Ectodermal cell (in vitro differentiated cells): ENCODE results near the gene PDE2A.

Experiments
- H3K27ac ChIP-seq: 2 replicates; pipeline ENCODE4 v1.7.0; 2013; ENCODE audit warnings: mild to moderate bottlenecking, low read depth, low read length; ENCODE audit not compliant: insufficient read depth, poor library complexity, severe bottlenecking
- H3K27me3 ChIP-seq: 2 replicates; pipeline ENCODE4 v1.7.0; 2013; ENCODE audit warnings: mild to moderate bottlenecking, low read length; ENCODE audit not compliant: insufficient read depth, control insufficient read depth, poor library complexity, severe bottlenecking
- H3K36me3 ChIP-seq: one replicate; pipeline ENCODE4 v1.7.0; 2013; ENCODE audit warnings: low read length; ENCODE audit not compliant: control insufficient read depth, insufficient read depth
- H3K4me1 ChIP-seq: one replicate; pipeline ENCODE4 v1.7.0; 2013; ENCODE audit warnings: low read length; ENCODE audit not compliant: control insufficient read depth, insufficient read depth
- H3K4me3 ChIP-seq: 2 replicates; pipeline ENCODE4 v1.7.0; 2013; ENCODE audit warnings: low read depth, low read length, control low read depth; ENCODE audit not compliant: insufficient read depth
- H3K9me3 ChIP-seq: 2 replicates; pipeline ENCODE4 v1.7.0; 2013; ENCODE audit warnings: mild to moderate bottlenecking, low read length, moderate library complexity; ENCODE audit not compliant: control insufficient read depth
- WGBS, 2 experiments: methylation state at CpG; one replicate each; pipeline ENCODE4 v1.1.7; 2013; ENCODE audit warnings: missing lambda C conversion rate in 2 of 2; 5-methylcytosine and 5-hydroxymethylcytosine counted together

PDE2A gene

DNA sequence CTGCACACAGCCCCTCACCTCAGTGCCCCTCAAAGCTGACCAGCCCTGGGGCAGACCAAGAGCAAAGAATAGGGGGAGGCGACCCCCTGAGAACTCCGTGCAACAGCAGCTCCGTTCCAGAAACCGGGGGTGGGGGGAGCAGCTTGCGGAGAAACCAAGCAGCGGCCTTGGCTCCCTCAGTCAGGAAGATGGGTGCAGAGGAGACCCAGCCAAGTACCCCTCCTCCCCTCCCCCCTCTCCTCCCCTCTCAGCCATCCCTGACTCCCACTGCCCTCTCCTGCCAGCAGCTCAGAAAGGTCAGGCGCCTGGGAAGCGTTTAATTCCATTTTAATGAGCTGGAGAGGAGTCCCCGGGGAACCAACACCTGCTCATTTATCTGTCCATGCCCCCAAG is 78.9 kb downstream of the PDE2A start:
- 36 to 39% methylated on average over 9 of the region's 9 CpGs for WGBS, 2 experiments
- Histone ChIP-seq H3K4me1 (peaks cover 70% of the 10 kb centered on the region), H3K4me3 (no peak overlapping the region), H3K27ac (no peak overlapping the region), H3K9me3 (no peaks in the 10 kb centered on the region), H3K36me3 (no peaks in the 10 kb centered on the region), H3K27me3 (peaks cover 30% of the 10 kb centered on the region)

DNA sequence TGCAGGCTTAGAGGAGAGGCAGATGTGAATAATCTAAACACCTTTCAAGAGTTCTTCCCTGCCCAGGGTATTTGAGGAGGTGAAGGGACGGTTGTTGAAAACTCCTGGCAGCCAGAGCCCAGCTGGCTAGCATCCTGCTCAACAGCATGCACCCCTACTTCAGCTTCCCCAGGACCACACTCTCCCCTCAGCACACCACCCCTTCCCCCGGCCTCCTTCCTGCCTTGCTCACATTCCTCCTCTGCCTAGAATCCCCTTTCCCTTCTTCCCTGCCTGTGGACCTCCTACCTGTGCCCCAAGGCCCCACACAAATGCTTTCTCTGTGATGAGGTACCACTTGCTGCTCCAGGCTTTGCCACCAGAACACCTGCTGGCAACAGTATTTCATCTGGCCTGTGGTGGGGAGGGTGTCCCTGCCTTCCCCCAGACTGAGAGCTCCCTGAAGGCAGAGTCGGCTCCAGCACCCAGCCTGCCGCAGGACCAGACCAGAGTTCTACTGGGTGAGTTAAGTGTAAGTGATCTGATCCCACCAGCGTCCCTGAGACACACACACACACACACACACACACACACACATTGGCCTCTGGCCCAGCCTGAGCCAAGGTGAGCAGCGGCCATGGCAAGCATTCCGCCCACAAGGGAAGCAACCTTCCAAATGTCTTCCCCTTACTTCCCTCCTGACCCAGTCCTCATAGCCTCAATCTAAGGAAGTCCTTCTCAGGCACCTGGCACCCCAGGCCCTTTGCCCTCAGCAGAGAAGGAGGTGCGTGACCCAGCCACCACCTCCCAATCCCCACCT is 79.5 kb downstream of the PDE2A start:
- no peak overlapping the region for H3K27ac ChIP-seq
- 58 to 62% methylated on average over 7 to 8 of the region's 8 CpGs for WGBS, 2 experiments
- peaks cover 65% of the 10 kb centered on the region for H3K4me1 ChIP-seq

DNA sequence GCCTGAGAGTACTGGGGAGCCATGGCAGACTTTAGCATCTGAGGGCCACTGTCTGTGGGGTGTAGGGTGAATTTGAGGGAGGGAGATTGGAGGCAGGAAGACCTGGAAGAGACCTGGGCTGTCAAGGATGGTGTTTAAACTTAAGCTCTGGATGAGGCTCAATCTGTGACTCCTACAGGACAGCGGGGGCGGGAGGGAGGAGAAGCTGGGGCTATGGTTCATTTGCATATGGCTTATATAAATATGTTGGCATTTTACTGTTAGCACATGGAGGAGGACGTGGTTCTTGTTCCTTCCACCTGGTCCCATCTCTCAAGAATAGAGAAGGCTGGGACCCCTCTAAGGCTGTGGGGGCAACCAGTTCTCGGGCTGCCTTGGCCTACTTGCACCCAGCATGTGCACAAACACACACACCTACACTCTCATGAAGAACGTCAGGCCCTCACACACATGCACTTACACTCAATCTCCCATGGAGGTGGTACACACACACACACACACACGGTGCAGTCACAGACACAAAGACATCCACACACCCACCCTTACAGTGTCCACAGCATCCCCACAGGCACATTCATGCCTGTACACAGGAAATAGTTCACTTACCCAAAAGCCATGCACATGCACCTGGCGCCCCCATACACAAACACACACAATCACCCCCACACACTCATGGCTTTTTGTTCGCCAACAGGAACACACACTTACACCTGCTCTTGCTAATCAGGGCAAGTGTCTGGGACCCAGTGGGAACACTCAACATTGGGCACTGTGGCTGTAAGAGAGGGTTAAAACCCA is 81.3 kb downstream of the PDE2A start:
- Histone ChIP-seq H3K4me3 (no peak overlapping the region), H3K9me3 (no peaks in the 10 kb centered on the region), H3K27ac (no peak overlapping the region), H3K36me3 (no peaks in the 10 kb centered on the region), H3K27me3 (peaks cover 54% of the 10 kb centered on the region), H3K4me1 (peaks cover 55% of the 10 kb centered on the region)
- 90 to 91% methylated on average over 8 of the region's 8 CpGs for WGBS, 2 experiments

More for the DNA sequence above, 79.5 kb downstream of the PDE2A start:
- Histone ChIP-seq H3K27me3 (peaks cover 36% of the 10 kb centered on the region), H3K4me3 (no peak overlapping the region), H3K36me3 (no peaks in the 10 kb centered on the region), H3K9me3 (no peaks in the 10 kb centered on the region)

DNA sequence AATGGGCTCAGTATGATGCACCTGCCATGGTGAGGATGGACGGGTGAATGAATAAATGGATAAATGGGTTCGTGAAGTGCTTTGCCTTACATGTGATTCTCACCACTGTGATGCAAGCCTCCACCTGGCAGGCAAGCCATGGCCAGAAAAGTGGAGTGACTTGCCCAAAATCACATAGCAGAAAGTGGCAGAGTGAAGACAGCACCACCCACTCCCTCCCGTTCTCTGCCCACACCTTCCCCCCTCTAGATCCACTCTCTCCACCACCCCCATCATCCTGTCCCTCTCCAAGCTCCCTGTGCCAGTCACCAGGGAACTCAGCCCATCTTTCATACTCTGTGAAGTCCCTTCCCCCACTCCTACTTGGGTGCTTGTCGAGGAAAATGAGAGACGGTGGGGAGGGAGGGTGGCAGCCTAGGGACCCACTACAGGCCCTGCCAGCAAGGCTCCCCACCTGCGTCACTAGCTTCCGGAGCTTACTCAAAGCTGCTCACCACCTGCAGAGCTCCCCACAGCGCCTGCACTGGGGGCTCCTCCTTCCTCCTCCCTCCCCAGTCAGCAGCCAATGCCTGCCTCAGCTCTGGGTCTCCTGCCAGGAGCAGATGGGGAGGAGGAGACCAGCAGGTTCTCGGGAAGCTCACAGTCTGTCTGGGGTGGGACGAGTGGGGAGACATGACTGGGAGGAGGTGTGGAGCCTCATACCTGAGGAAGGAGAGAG is 82.3 kb downstream of the PDE2A start:
- WGBS, 2 experiments: 35 to 38% methylated on average over 10 of the region's 10 CpGs
- H3K4me1 ChIP-seq: peaks cover 48% of the 10 kb centered on the region
- no peaks in the 10 kb centered on the region for H3K9me3 ChIP-seq
- H3K27ac ChIP-seq: no peak overlapping the region
- peaks cover 62% of the 10 kb centered on the region for H3K27me3 ChIP-seq
- H3K4me3 ChIP-seq: no peak overlapping the region
- no peaks in the 10 kb centered on the region for H3K36me3 ChIP-seq

DNA sequence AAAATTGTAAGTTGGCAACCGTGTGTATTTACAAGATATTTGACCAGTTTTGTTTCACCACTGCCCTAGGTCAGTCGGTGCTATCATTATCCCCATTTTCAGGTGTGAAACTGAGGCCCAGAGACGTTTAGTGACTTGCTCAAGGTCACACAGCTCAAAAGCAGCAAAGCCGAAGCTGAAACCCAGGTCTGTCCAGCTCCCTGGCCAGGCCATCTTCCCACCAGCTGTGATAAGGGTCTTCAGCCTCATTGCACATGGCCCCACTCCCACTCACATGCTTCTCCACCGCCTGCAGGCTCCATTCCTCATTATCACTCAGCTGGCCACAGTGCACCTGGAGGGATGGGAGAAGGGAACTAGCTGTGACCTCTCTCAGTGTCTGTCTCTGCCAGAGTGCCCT is 83.2 kb downstream of the PDE2A start:
- Histone ChIP-seq H3K9me3 (no peaks in the 10 kb centered on the region), H3K4me1 (peaks cover 42% of the 10 kb centered on the region), H3K27ac (no peak overlapping the region), H3K36me3 (no peaks in the 10 kb centered on the region), H3K27me3 (peaks cover 71% of the 10 kb centered on the region), H3K4me3 (no peak overlapping the region)
- WGBS, 2 experiments: 70 to 73% methylated on average over 5 of the region's 5 CpGs

DNA sequence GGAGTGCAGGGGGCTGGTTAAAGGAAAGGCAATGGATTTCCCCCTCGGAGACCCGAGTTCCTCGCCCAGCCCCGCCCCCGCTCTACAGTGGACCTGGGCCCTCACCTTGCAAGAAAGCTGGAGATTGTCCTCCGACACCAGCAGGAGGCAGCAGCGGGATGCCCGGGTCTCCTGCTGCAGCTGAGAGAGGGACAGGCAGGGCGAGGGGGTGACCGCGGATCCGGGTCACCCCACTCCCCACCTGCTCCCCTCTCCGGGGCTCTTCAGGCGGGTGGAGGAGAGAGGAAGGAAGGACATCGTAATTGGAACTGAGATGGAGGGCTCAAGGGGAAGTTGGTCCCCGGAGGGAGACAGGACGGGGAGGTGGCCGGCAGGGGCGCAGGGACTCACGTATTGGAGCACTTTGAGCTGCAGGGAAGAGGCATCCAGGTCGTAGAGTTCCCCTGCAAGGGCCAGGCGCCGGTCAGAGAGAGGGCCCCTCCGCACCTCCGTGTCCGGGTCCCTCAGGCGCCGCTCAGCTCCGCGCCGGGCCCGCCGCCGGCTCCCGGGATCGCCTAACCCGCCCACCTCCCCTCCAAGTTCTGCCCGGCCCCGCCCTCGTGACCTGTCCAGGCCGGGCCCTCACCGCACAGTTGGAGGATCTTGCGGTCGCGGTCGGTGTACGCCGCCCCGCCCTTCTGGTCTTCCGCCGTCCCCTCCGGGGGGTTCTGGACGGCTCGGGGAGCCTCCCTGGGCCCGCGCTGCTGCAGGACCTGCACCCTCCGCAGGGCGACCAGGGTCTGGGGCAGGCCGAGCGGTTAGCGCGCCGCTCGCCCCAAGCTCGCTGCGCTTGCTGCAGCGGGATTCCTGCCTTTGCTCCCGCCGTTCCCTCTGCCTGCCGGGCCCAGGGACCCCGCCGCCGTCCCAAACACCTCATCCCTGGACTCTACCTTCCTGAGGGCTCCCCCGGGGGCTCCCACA is 84.1 kb downstream of the PDE2A start:
- H3K4me1 ChIP-seq: peaks cover 32% of the 10 kb centered on the region
- H3K9me3 ChIP-seq: no peaks in the 10 kb centered on the region
- WGBS, 2 experiments: 1% methylated on average over 73 to 74 of the region's 74 CpGs
- peak overlapping the region; percentile 45 for H3K4me3 ChIP-seq
- H3K27me3 ChIP-seq: peaks cover 80% of the 10 kb centered on the region
- H3K27ac ChIP-seq: no peak overlapping the region
- no peaks in the 10 kb centered on the region for H3K36me3 ChIP-seq

DNA sequence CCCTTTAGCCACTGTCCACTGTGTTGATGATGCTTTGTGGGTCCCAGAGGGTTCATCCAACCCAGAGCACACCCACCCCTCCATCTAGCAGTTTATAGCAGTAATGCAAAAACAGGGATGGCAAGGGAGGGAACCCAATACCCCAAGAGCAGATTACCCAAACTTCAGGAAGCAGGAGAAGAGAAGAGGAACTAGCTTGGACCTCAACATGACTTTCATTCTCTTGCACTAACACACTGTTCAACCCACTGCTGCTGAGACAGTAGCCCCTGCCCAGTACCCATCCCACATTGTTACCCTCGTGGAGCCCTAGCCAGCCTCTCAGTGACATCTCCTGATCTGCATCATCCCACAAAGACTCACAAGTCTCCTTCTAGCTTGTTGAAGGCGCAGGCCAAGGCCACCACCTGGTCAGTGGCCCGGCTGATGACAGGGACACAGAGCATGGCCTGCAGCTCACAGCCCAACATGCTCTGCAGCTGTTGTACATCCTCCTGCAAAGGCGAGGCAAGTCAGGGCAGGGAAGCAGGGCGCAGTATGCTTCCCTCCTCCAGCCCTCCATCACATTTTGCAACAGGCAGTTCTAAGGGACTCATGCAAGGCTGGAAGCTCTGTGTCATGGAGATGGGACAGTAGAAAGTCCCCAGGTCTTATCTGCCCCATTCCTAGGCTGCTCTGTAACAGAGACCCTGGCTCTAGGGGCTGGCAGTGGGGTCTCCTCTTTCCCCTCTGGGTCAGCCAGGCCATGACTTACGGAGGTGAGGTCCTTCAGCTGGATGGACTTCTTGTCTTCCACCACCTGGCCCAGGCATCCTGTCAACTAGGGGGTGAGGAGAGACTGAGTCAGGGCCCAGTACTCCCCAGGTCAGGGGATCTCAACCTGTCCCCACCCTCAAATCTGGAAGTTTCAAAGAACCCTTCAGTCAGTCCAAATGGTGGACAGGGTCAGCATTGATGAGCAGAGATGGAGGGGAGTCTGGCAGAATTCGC is 85.5 kb downstream of the PDE2A start:
- no peaks in the 10 kb centered on the region for H3K36me3 ChIP-seq
- 90 to 92% methylated on average over 7 of the region's 7 CpGs for WGBS, 2 experiments

DNA sequence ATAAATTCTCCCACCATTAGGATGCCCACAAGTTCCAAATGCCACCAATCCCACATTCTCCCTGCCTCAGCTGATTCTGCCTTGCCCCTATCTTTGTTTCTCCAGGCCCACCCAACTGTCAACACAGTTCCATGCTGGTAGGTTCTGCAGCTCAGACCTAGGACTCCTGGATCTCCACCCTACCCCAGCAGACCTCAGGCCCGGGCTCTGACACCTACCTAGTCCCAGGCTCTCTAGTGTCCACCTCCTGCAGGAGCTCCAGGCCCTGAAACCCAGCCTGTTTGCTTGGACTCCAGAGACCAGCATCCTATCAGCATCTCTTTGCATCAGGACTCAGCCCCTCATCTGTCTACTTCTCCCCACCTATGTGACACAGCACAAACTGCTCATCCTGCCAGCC is 86.5 kb downstream of the PDE2A start:
- 76 to 85% methylated on average over 1 of the region's 1 CpG for WGBS, 2 experiments
- Histone ChIP-seq H3K4me3 (no peak overlapping the region), H3K27ac (no peak overlapping the region), H3K9me3 (no peaks in the 10 kb centered on the region), H3K27me3 (peaks cover 97% of the 10 kb centered on the region), H3K36me3 (no peaks in the 10 kb centered on the region), H3K4me1 (peaks cover 13% of the 10 kb centered on the region)

More for the DNA sequence above, 85.5 kb downstream of the PDE2A start:
- H3K9me3 ChIP-seq: no peaks in the 10 kb centered on the region
- H3K4me3 ChIP-seq: peak overlapping the region; percentile 5
- H3K27ac ChIP-seq: no peak overlapping the region
- peaks cover 19% of the 10 kb centered on the region for H3K4me1 ChIP-seq
- H3K27me3 ChIP-seq: peaks cover 94% of the 10 kb centered on the region
